Neuronal stem cell (in vitro differentiated cells): Measurements from ENCODE around the gene PCLO.

Experiments used
- DNase-seq: peaks from one replicate; pipeline ENCODE4 v3.0.0-alpha.2; 2013; ENCODE audit warnings: low spot score
- H2AFZ ChIP-seq: one replicate; pipeline ENCODE4 v1.6.1; 2013; ENCODE audit warnings: mild to moderate bottlenecking, low read length, inconsistent platforms
- H2AK5ac ChIP-seq: 2 replicates; pipeline ENCODE4 v1.6.1; 2013; ENCODE audit warnings: low read depth, mild to moderate bottlenecking, inconsistent platforms, low read length, moderate library complexity, mixed read lengths
- H2BK120ac ChIP-seq: 2 replicates; pipeline ENCODE4 v1.6.1; 2013; ENCODE audit warnings: low read depth, mild to moderate bottlenecking, inconsistent platforms, low read length, moderate library complexity, mixed read lengths
- H2BK12ac ChIP-seq: one replicate; pipeline ENCODE4 v1.6.1; 2013; ENCODE audit warnings: low read length, inconsistent platforms
- H2BK15ac ChIP-seq: 2 replicates; pipeline ENCODE4 v1.6.1; 2013; ENCODE audit warnings: mild to moderate bottlenecking, low read length, inconsistent platforms, mixed read lengths
- H2BK5ac ChIP-seq: one replicate; pipeline ENCODE4 v1.6.1; 2013; ENCODE audit warnings: inconsistent platforms, mild to moderate bottlenecking, low read length, moderate library complexity
- H3K14ac ChIP-seq: one replicate; pipeline ENCODE4 v1.6.1; 2013; ENCODE audit warnings: low read length, inconsistent platforms
- H3K18ac ChIP-seq: 2 replicates; pipeline ENCODE4 v1.6.1; 2013; ENCODE audit warnings: low read length, inconsistent platforms
- H3K23ac ChIP-seq: 2 replicates; pipeline ENCODE4 v1.6.1; 2013; ENCODE audit warnings: low read depth, mild to moderate bottlenecking, mixed read lengths, low read length, inconsistent platforms; ENCODE audit not compliant: poor library complexity
- H3K27ac ChIP-seq: replicated peaks from 3 replicates; pipeline ENCODE4 v1.5.1; 2013; ENCODE audit warnings: low read length, inconsistent platforms
- H3K27me3 ChIP-seq, 3 experiments: 2 replicates each; pipeline ENCODE4 v1.6.1; 2013; ENCODE audit warnings: low read length in 3 of 3, mild to moderate bottlenecking in 2 of 3, inconsistent platforms in 1 of 3, low read depth in 1 of 3, mixed read lengths in 1 of 3, moderate library complexity in 1 of 3; ENCODE audit not compliant: control insufficient read depth in 3 of 3, insufficient read depth in 3 of 3
- H3K36me3 ChIP-seq, 2 donors: replicated peaks in 1 of 2; 2 replicates each; pipeline ENCODE4 v1.6.1; 2013; ENCODE audit warnings: low read length in 2 of 2; ENCODE audit not compliant: control insufficient read depth in 2 of 2, insufficient read depth in 2 of 2
- H3K4ac ChIP-seq: 2 replicates; pipeline ENCODE4 v1.6.1; 2013; ENCODE audit warnings: inconsistent platforms, mild to moderate bottlenecking, low read length, moderate library complexity
- H3K4me1 ChIP-seq, 2 donors: 1 replicate in 1 of 2; 2 replicates in 1 of 2; pipeline ENCODE4 v1.6.1; 2013; ENCODE audit warnings: low read length in 2 of 2, low read depth in 1 of 2; ENCODE audit not compliant: control insufficient read depth in 2 of 2, insufficient read depth in 1 of 2
- H3K4me2 ChIP-seq: one replicate; pipeline ENCODE4 v1.6.1; 2013; ENCODE audit warnings: mild to moderate bottlenecking, low read length, inconsistent platforms; ENCODE audit not compliant: insufficient read depth, poor library complexity, severe bottlenecking
- H3K4me3 ChIP-seq, 2 donors: 2 replicates each; pipeline ENCODE4 v1.5.1; 2013; ENCODE audit warnings: low read length in 2 of 2, mild to moderate bottlenecking in 2 of 2, inconsistent platforms in 1 of 2, moderate library complexity in 1 of 2
- H3K79me1 ChIP-seq: one replicate; pipeline ENCODE4 v1.6.1; 2013; ENCODE audit warnings: low read depth, mild to moderate bottlenecking, inconsistent platforms, low read length, moderate library complexity
- H3K9ac ChIP-seq: one replicate; pipeline ENCODE4 v1.6.1; 2013; ENCODE audit warnings: mild to moderate bottlenecking, low read depth, low read length, inconsistent platforms; ENCODE audit not compliant: poor library complexity
- H3K9me3 ChIP-seq, 2 donors: replicated peaks in 1 of 2; 2 replicates each; pipeline versions ENCODE3 to v1.6.1; 2013; ENCODE audit warnings: low read length in 2 of 2, mild to moderate bottlenecking in 2 of 2, inconsistent platforms in 1 of 2, low read depth in 1 of 2, mixed read lengths in 1 of 2, moderate library complexity in 1 of 2; ENCODE audit not compliant: control insufficient read depth in 2 of 2, insufficient read depth in 1 of 2
- H4K8ac ChIP-seq: one replicate; pipeline ENCODE4 v1.6.1; 2013; ENCODE audit warnings: low read depth, mild to moderate bottlenecking, inconsistent platforms, low read length, moderate library complexity
- H4K91ac ChIP-seq: one replicate; pipeline ENCODE4 v1.6.1; 2013; ENCODE audit warnings: low read length, low read depth, mild to moderate bottlenecking, inconsistent platforms; ENCODE audit not compliant: poor library complexity
- WGBS, 2 donors: extraction: QIAGEN DNeasy Blood & Tissue Kit; methylation state at CpG; one replicate each; pipeline ENCODE4 v1.1.7; 2013; ENCODE audit warnings: missing lambda C conversion rate in 2 of 2, mixed read lengths in 1 of 2; ENCODE audit not compliant: insufficient read length in 2 of 2, insufficient replicate concordance in 1 of 2; ENCODE audit errors: extremely low coverage in 2 of 2; 5-methylcytosine and 5-hydroxymethylcytosine counted together

PCLO gene

GRCh38 chr7:83060218-83060617 lies 102.5 kb downstream of the PCLO start:
- Histone ChIP-seq H2BK5ac (no peak overlapping the region), H2BK120ac (no peak overlapping the region), H4K8ac (no peak overlapping the region), H3K4me2 (no peak overlapping the region), H3K4me1 (no peaks in the 10 kb centered on the region), H2BK12ac (no peak overlapping the region), H4K91ac (no peak overlapping the region), H3K4ac (no peak overlapping the region), H2BK15ac (no peak overlapping the region), H3K79me1 (no peaks in the 10 kb centered on the region), H3K36me3 (no peaks in the 10 kb centered on the region), H3K27ac (no peak overlapping the region), H3K9ac (no peak overlapping the region), H3K27me3 (no peaks in the 10 kb centered on the region), H2AFZ (no peak overlapping the region), H3K23ac (no peak overlapping the region), H3K18ac (no peak overlapping the region), H3K4me3 (no peak overlapping the region), H3K9me3 (no peaks in the 10 kb centered on the region), H2AK5ac (no peak overlapping the region), H3K14ac (no peak overlapping the region)
- DNase-seq = no peak

DNA sequence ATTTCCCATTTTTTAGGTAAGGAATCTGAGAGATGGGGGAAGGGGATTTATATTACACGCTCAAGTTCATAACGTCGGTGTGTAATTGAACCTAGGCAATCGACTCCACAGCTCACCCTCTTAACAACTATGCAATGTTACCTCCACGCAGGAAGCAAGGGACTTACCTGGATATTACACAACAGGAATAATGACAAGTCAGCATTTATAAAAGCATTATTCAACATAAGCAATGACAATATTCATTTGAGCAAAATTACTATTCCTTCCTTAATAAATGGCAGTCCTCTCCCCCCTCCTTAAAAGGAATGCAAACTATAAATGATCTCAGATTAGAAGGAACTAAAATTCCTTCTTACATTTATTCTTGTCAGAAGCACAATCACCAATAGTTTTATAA lies 104.0 kb downstream of the PCLO start:
- Histone ChIP-seq H2AFZ (no peak overlapping the region), H3K4me3 (no peak overlapping the region), H3K14ac (no peak overlapping the region), H3K18ac (no peak overlapping the region), H2BK12ac (no peak overlapping the region), H3K4me2 (no peak overlapping the region), H2BK15ac (no peak overlapping the region), H3K27ac (no peak overlapping the region), H4K8ac (no peak overlapping the region), H3K9ac (no peak overlapping the region), H2AK5ac (no peak overlapping the region), H3K79me1 (no peaks in the 10 kb centered on the region), H3K9me3 (no peaks in the 10 kb centered on the region), H3K36me3 (no peaks in the 10 kb centered on the region), H3K27me3 (no peaks in the 10 kb centered on the region), H2BK5ac (no peak overlapping the region), H2BK120ac (no peak overlapping the region), H3K4me1 (no peaks in the 10 kb centered on the region), H4K91ac (no peak overlapping the region), H3K23ac (no peak overlapping the region), H3K4ac (no peak overlapping the region)
- no peak for DNase-seq
- WGBS, 2 donors = no CpG with 5 or more reads among the region's 5 CpGs

DNA sequence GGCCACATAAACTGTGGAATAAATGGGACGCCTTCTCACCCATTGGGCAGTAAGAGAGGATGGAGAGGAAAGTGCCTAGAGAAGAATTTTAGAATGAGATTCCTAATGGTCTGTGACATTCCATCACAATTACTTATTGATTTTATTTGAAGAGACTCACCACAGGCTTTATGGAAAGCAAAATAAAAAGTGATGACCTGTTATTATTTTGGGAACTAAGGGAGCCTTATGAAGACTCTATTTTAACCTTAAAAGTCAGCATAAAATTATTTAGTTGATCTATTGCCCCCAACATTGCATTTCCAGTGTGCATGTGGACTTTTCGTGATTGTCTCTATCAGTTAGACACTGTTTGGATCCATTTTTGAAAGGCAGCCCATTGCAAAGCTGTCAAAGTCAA lies 107.5 kb downstream of the PCLO start:
- Histone ChIP-seq H3K36me3 (no peaks in the 10 kb centered on the region), H3K18ac (no peak overlapping the region), H3K79me1 (no peaks in the 10 kb centered on the region), H3K27me3 (no peaks in the 10 kb centered on the region), H3K4me1 (no peaks in the 10 kb centered on the region), H2BK5ac (no peak overlapping the region), H4K91ac (no peak overlapping the region), H3K27ac (no peak overlapping the region), H2BK120ac (no peak overlapping the region), H3K4ac (no peak overlapping the region), H2BK12ac (no peak overlapping the region), H3K4me2 (no peak overlapping the region), H3K9me3 (no peaks in the 10 kb centered on the region), H4K8ac (no peak overlapping the region), H3K9ac (no peak overlapping the region), H3K23ac (no peak overlapping the region), H3K14ac (no peak overlapping the region), H2AFZ (no peak overlapping the region), H3K4me3 (no peak overlapping the region), H2AK5ac (no peak overlapping the region), H2BK15ac (no peak overlapping the region)
- WGBS, 2 donors = no CpG with 5 or more reads among the region's 2 CpGs
- no peak for DNase-seq

- no peak overlapping the region for H2BK15ac ChIP-seq
- H2AK5ac ChIP-seq = no peak overlapping the region
- no peak overlapping the region for H3K14ac ChIP-seq
- H3K27me3 ChIP-seq = no peaks in the 10 kb centered on the region
- no peak overlapping the region for H2BK120ac ChIP-seq
- H3K9ac ChIP-seq = no peak overlapping the region
- no peak overlapping the region for H2AFZ ChIP-seq
- H4K8ac ChIP-seq = no peak overlapping the region
- no peak overlapping the region for H3K18ac ChIP-seq
- H2BK12ac ChIP-seq = no peak overlapping the region
- H2BK5ac ChIP-seq = no peak overlapping the region
- no CpG with 5 or more reads among the region's 1 CpG for WGBS, 2 donors
- no peaks in the 10 kb centered on the region for H3K79me1 ChIP-seq
- H3K23ac ChIP-seq = no peak overlapping the region
- H3K36me3 ChIP-seq = no peaks in the 10 kb centered on the region
- H3K4me1 ChIP-seq = no peaks in the 10 kb centered on the region
- no peak overlapping the region for H3K27ac ChIP-seq
- no peak overlapping the region for H3K4ac ChIP-seq
- no peak overlapping the region for H4K91ac ChIP-seq
- H3K4me2 ChIP-seq = no peak overlapping the region
- no peak for DNase-seq
- H3K4me3 ChIP-seq = no peak overlapping the region
- no peaks in the 10 kb centered on the region for H3K9me3 ChIP-seq
Measured at GRCh38 chr7:83054472-83054871, 108.2 kb downstream of the PCLO start.
